CD4-positive, alpha-beta T cell treated with Interleukin-4 for 1 hour (primary cell): ENCODE data around the gene COL24A1.
"Not testable (repeated sequence)": the region's sequence is repeated elsewhere in the genome, so short reads cannot be mapped to it uniquely, and the experiment has no call there.

ENCODE experiments used
- DNase-seq, 2 donors: peaks; one replicate each; pipeline ENCODE4 v3.0.0-alpha.2; 2020 to 2022

The COL24A1 gene

GRCh38 chr1:86071870-86072269 is 84.7 kb downstream of the COL24A1 start:
- DNase-seq, result not testable (repeated sequence)

- no peak for DNase-seq
These were observed 86.8 kb downstream of the COL24A1 start for GRCh38 chr1:86069757-86070145.

GRCh38 chr1:86068841-86069756 is 87.5 kb downstream of the COL24A1 start:
- no peak for DNase-seq

- DNase-seq, result no peak
These were observed 88.3 kb downstream of the COL24A1 start for GRCh38 chr1:86068271-86068721.

GRCh38 chr1:86067626-86068025 is 88.9 kb downstream of the COL24A1 start:
- no peak for DNase-seq

- DNase-seq, result no peak
These were observed 91.7 kb downstream of the COL24A1 start for GRCh38 chr1:86064899-86065298.

GRCh38 chr1:86063721-86064120 is 92.9 kb downstream of the COL24A1 start:
- DNase-seq, result no peak

- DNase-seq, result no peak
These were observed 94.1 kb downstream of the COL24A1 start for GRCh38 chr1:86062453-86062852.

- DNase-seq, result no peak
These were observed 95.0 kb downstream of the COL24A1 start for GRCh38 chr1:86061551-86061990.

GRCh38 chr1:86054396-86054795 is 102.2 kb downstream of the COL24A1 start:
- no peak for DNase-seq

- DNase-seq, result no peak
These were observed 103.4 kb downstream of the COL24A1 start for GRCh38 chr1:86052948-86053698.

- no peak for DNase-seq
These were observed 121.5 kb downstream of the COL24A1 start for GRCh38 chr1:86035101-86035500.

- DNase-seq, result no peak
These were observed 126.4 kb downstream of the COL24A1 start for GRCh38 chr1:86030180-86030579.

- peak in 1 of 2 donors; percentile 16 for DNase-seq
These were observed 138.2 kb downstream of the COL24A1 start for GRCh38 chr1:86018283-86018923.

- no peak for DNase-seq
These were observed 140.4 kb downstream of the COL24A1 start for GRCh38 chr1:86016076-86016759.

GRCh38 chr1:86015375-86015774 is 141.2 kb downstream of the COL24A1 start:
- no peak for DNase-seq

GRCh38 chr1:86000601-86001000 is 156.0 kb downstream of the COL24A1 start:
- DNase-seq, result no peak

- no peak for DNase-seq
These were observed 158.3 kb downstream of the COL24A1 start for GRCh38 chr1:85998105-85998855.

- no peak for DNase-seq
These were observed 163.8 kb downstream of the COL24A1 start for GRCh38 chr1:85992791-85993190.

GRCh38 chr1:85991261-85991660 is 165.3 kb downstream of the COL24A1 start:
- no peak for DNase-seq

- no peak for DNase-seq
These were observed 171.9 kb downstream of the COL24A1 start for GRCh38 chr1:85984636-85985035.

GRCh38 chr1:85983316-85983715 is 173.3 kb downstream of the COL24A1 start:
- no peak for DNase-seq
